Trophoblast cell (in vitro differentiated cells and primary cell): ENCODE results near the gene HYCC1.
A peak's percentile ranks its signal among the peaks of the same experiment; 100 is the strongest.
"Not testable (repeated sequence)": the region's sequence is repeated elsewhere in the genome, so short reads cannot be mapped to it uniquely, and the experiment has no call there.

ENCODE experiments used
- DNase-seq, 2 donors: peaks; one replicate each; pipeline ENCODE4 v3.0.0-alpha.2; 2016
- H2AFZ ChIP-seq: 2 replicates; pipeline ENCODE4 v1.6.1; 2013; ENCODE audit warnings: low read length, moderate library complexity, mild to moderate bottlenecking; ENCODE audit not compliant: insufficient read depth, poor library complexity
- H2AK5ac ChIP-seq: 2 replicates; pipeline ENCODE4 v1.6.1; 2013; ENCODE audit warnings: mild to moderate bottlenecking, low read length
- H2BK120ac ChIP-seq: 2 replicates; pipeline ENCODE4 v1.6.1; 2013; ENCODE audit warnings: low read length, mild to moderate bottlenecking, moderate library complexity; ENCODE audit not compliant: insufficient read depth, poor library complexity
- H2BK12ac ChIP-seq: 2 replicates; pipeline ENCODE4 v1.6.1; 2013; ENCODE audit warnings: mild to moderate bottlenecking, low read length, moderate library complexity
- H2BK5ac ChIP-seq: 2 replicates; pipeline ENCODE4 v1.6.1; 2013; ENCODE audit warnings: low read length, low read depth, moderate library complexity, mild to moderate bottlenecking; ENCODE audit not compliant: poor library complexity
- H3K14ac ChIP-seq: 2 replicates; pipeline ENCODE4 v1.6.1; 2013; ENCODE audit warnings: mild to moderate bottlenecking, low read length
- H3K18ac ChIP-seq: 2 replicates; pipeline ENCODE4 v1.6.1; 2013; ENCODE audit warnings: mild to moderate bottlenecking, low read length
- H3K23ac ChIP-seq: 2 replicates; pipeline ENCODE4 v1.6.1; 2013; ENCODE audit warnings: low read length
- H3K27ac ChIP-seq: 2 replicates; pipeline ENCODE4 v1.5.1; 2013; ENCODE audit warnings: low read depth, mild to moderate bottlenecking, inconsistent platforms, low read length, moderate library complexity
- H3K27me3 ChIP-seq: 2 replicates; pipeline ENCODE4 v1.6.1; 2013; ENCODE audit warnings: inconsistent platforms, mild to moderate bottlenecking, low read length, moderate library complexity; ENCODE audit not compliant: insufficient read depth
- H3K36me3 ChIP-seq, 2 experiments: 1 replicate in 1 of 2; 2 replicates in 1 of 2; pipeline ENCODE4 v1.6.1; 2013; ENCODE audit warnings: low read length in 2 of 2, mild to moderate bottlenecking in 2 of 2, moderate library complexity in 1 of 2; ENCODE audit not compliant: insufficient read depth in 2 of 2, control insufficient read depth in 1 of 2
- H3K4ac ChIP-seq: 2 replicates; pipeline ENCODE4 v1.6.1; 2013; ENCODE audit warnings: low read depth, mild to moderate bottlenecking, low read length, moderate library complexity
- H3K4me1 ChIP-seq, 2 experiments: 1 replicate in 1 of 2; 2 replicates in 1 of 2; pipeline ENCODE4 v1.6.1; 2013; ENCODE audit warnings: low read length in 2 of 2, mild to moderate bottlenecking in 2 of 2, moderate library complexity in 1 of 2; ENCODE audit not compliant: insufficient read depth in 2 of 2, control insufficient read depth in 1 of 2
- H3K4me2 ChIP-seq: 2 replicates; pipeline ENCODE4 v1.6.1; 2013; ENCODE audit warnings: inconsistent platforms, mild to moderate bottlenecking, low read length, moderate library complexity
- H3K4me3 ChIP-seq: 2 replicates; pipeline ENCODE4 v1.5.1; 2013; ENCODE audit warnings: mild to moderate bottlenecking, low read depth, low read length, inconsistent platforms
- H3K79me1 ChIP-seq: one replicate; pipeline ENCODE4 v1.6.1; 2013; ENCODE audit warnings: low read length
- H3K79me2 ChIP-seq: 2 replicates; pipeline ENCODE4 v1.6.1; 2013; ENCODE audit warnings: low read length, mild to moderate bottlenecking; ENCODE audit not compliant: control insufficient read depth, insufficient read depth, poor library complexity
- H3K9ac ChIP-seq: 2 replicates; pipeline ENCODE4 v1.6.1; 2013; ENCODE audit warnings: mild to moderate bottlenecking, low read length
- H3K9me3 ChIP-seq: 2 replicates; pipeline ENCODE4 v1.6.1; 2013; ENCODE audit warnings: low read depth, mild to moderate bottlenecking, control low read depth, inconsistent platforms, low read length; ENCODE audit not compliant: insufficient read depth
- H4K12ac ChIP-seq: 2 replicates; pipeline ENCODE4 v1.6.1; 2013; ENCODE audit warnings: low read depth, mild to moderate bottlenecking, low read length, moderate library complexity
- H4K8ac ChIP-seq: 2 replicates; pipeline ENCODE4 v1.6.1; 2013; ENCODE audit warnings: low read depth, mild to moderate bottlenecking, low read length, moderate library complexity
- H4K91ac ChIP-seq: one replicate; pipeline ENCODE4 v1.6.1; 2013; ENCODE audit warnings: low read depth, mild to moderate bottlenecking, low read length, moderate library complexity
- WGBS: extraction: QIAGEN DNeasy Blood & Tissue Kit; methylation state at CpG from one replicate; pipeline ENCODE4 v1.1.7; 2013; ENCODE audit warnings: missing lambda C conversion rate; ENCODE audit not compliant: insufficient read length, insufficient coverage; ENCODE audit errors: extremely low coverage; 5-methylcytosine and 5-hydroxymethylcytosine counted together

Gene HYCC1

GRCh38 chr7:23055582-23056178 is 41.8 kb upstream of the HYCC1 start:
- H3K27me3 ChIP-seq: no peaks in the 10 kb centered on the region
- DNase-seq: peak; percentile 49 to 85
- H3K36me3 ChIP-seq: no peaks in the 10 kb centered on the region
- no peak overlapping the region for H3K9ac ChIP-seq
- no peak overlapping the region for H4K8ac ChIP-seq
- no peak overlapping the region for H2AK5ac ChIP-seq
- H3K79me1 ChIP-seq: no peaks in the 10 kb centered on the region
- H3K4me3 ChIP-seq: no peak overlapping the region
- no peak overlapping the region for H3K14ac ChIP-seq
- no peak overlapping the region for H3K23ac ChIP-seq
- no peaks in the 10 kb centered on the region for H3K79me2 ChIP-seq
- H2BK120ac ChIP-seq: no peak overlapping the region
- H2BK5ac ChIP-seq: no peak overlapping the region
- no peak overlapping the region for H2BK12ac ChIP-seq
- no peak overlapping the region for H2AFZ ChIP-seq
- H3K9me3 ChIP-seq: no peaks in the 10 kb centered on the region
- no CpG with 5 or more reads among the region's 2 CpGs for WGBS
- no peak overlapping the region for H3K4ac ChIP-seq
- no peak overlapping the region for H3K4me2 ChIP-seq
- H3K4me1 ChIP-seq: no peaks in the 10 kb centered on the region
- H3K18ac ChIP-seq: no peak overlapping the region
- no peak overlapping the region for H4K12ac ChIP-seq
- no peak overlapping the region for H4K91ac ChIP-seq
- H3K27ac ChIP-seq: no peak overlapping the region

DNA sequence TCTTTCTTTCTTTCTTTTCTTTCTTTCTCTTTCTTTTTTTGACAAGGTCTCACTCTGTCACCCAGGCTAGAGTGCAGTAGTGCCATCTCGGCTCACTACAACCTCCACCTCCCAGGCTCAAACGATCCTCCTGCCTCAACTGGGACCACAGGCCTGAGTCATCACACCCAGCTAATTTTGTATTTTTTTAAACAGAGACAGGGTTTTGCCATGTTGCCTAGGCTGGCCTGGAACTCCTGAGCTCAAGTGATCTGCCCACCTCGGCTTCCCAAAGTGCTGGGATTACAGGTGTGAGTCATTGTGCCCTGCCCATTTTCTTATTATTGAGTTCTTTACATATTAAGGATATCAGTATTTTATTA is 37.2 kb upstream of the HYCC1 start:
- H3K27me3 ChIP-seq, H2BK5ac ChIP-seq, H2AFZ ChIP-seq, H3K9ac ChIP-seq, H3K79me2 ChIP-seq, H3K14ac ChIP-seq, H3K4ac ChIP-seq, H2AK5ac ChIP-seq, H3K18ac ChIP-seq, H3K4me3 ChIP-seq, H3K9me3 ChIP-seq, H3K79me1 ChIP-seq, H2BK12ac ChIP-seq, H3K27ac ChIP-seq, H2BK120ac ChIP-seq, H4K91ac ChIP-seq, H3K36me3 ChIP-seq, DNase-seq, H4K8ac ChIP-seq, H3K23ac ChIP-seq, H3K4me1 ChIP-seq, H3K4me2 ChIP-seq, H4K12ac ChIP-seq: not testable (repeated sequence)
- no CpG with 5 or more reads among the region's 3 CpGs for WGBS

DNA sequence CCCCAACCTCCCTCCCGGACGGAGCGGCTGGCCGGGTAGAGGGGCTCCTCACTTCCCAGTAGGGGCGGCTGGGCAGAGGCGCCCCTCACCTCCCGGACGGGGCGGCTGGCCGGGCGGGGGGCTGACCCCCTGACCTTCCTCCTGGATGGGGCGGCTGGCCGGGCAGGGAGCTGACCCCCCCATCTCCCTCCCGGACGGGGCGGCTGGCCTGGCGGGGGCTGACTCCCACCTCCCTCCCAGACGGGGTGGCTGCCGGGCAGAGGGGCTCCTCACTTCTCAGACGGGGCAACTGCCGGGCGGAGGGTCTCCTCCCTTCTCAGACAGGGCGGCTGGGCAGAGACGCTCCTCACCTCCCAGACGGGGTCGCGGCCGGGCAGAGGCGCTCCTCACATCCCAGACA is 32.4 kb upstream of the HYCC1 start:
- not testable (repeated sequence) for H2BK5ac ChIP-seq, H3K9me3 ChIP-seq, H3K79me1 ChIP-seq, H3K36me3 ChIP-seq, H3K14ac ChIP-seq, H2BK120ac ChIP-seq, H3K23ac ChIP-seq, H3K4me1 ChIP-seq, H4K91ac ChIP-seq, H4K8ac ChIP-seq, H3K79me2 ChIP-seq, H2BK12ac ChIP-seq, H4K12ac ChIP-seq, DNase-seq, H3K27me3 ChIP-seq, H3K9ac ChIP-seq, H3K27ac ChIP-seq, H3K4me3 ChIP-seq, H3K4me2 ChIP-seq, H2AK5ac ChIP-seq, H3K18ac ChIP-seq, H2AFZ ChIP-seq, H3K4ac ChIP-seq
- WGBS: no CpG with 5 or more reads among the region's 29 CpGs

GRCh38 chr7:23045086-23045485 is 31.2 kb upstream of the HYCC1 start:
- not testable (repeated sequence) for H2AK5ac ChIP-seq, H3K9ac ChIP-seq, H2BK120ac ChIP-seq, H3K27ac ChIP-seq, H2BK5ac ChIP-seq, H3K36me3 ChIP-seq, H3K79me1 ChIP-seq, H3K18ac ChIP-seq, DNase-seq, H2BK12ac ChIP-seq, H3K4ac ChIP-seq, H3K27me3 ChIP-seq, H2AFZ ChIP-seq, H3K23ac ChIP-seq, H4K8ac ChIP-seq, H3K14ac ChIP-seq, H3K4me2 ChIP-seq, H4K91ac ChIP-seq, H3K4me3 ChIP-seq, H3K79me2 ChIP-seq, H3K9me3 ChIP-seq, H3K4me1 ChIP-seq, H4K12ac ChIP-seq
- no CpG with 5 or more reads among the region's 6 CpGs for WGBS
